Astrocyte (in vitro differentiated cells and primary cell): ENCODE measurements around the gene DLGAP3. TPM values are rescaled to one million over a fixed set of nuclear protein-coding genes. Genes with fewer than 3 reads are reported as not detected.
A peak's percentile ranks its signal among the peaks of the same experiment; 100 is the strongest.

Experiments
- DNase-seq: peaks from one replicate; pipeline ENCODE4 v3.0.0-alpha.2; 2010; ENCODE audit warnings: low read depth
- FAIRE-seq: peaks from 2 replicates; lab custom pipeline; 2011; peaks lifted over from hg19 to GRCh38; lab: Jason Lieb, UNC
- H2AFZ ChIP-seq: 2 replicates; pipeline ENCODE4 v1.6.0; 2012; ENCODE audit warnings: low read depth, low read length, inconsistent platforms
- H3K27ac ChIP-seq: 2 replicates; pipeline ENCODE4 v1.5.1; 2011; ENCODE audit warnings: low read depth, low read length, inconsistent platforms
- H3K27me3 ChIP-seq: 2 replicates; pipeline ENCODE4 v1.6.0; 2011; ENCODE audit warnings: low read length, inconsistent platforms; ENCODE audit not compliant: insufficient read depth
- H3K36me3 ChIP-seq: 2 replicates; pipeline ENCODE4 v1.5.1; 2011; ENCODE audit warnings: low read length, inconsistent platforms; ENCODE audit not compliant: insufficient read depth
- H3K4me1 ChIP-seq: 2 replicates; pipeline ENCODE4 v1.5.1; 2011; ENCODE audit warnings: low read length, inconsistent platforms; ENCODE audit not compliant: insufficient read depth
- H3K4me2 ChIP-seq: 2 replicates; pipeline ENCODE4 v1.6.0; 2012; ENCODE audit warnings: low read length, inconsistent platforms
- H3K4me3 ChIP-seq: 2 replicates; pipeline ENCODE4 v1.5.1; 2011; ENCODE audit warnings: low read depth, mild to moderate bottlenecking, low read length, inconsistent platforms; ENCODE audit not compliant: insufficient read depth
- H3K79me2 ChIP-seq: 2 replicates; pipeline ENCODE4 v1.6.0; 2012; ENCODE audit warnings: mild to moderate bottlenecking, low read length, inconsistent platforms; ENCODE audit not compliant: insufficient read depth
- H3K9ac ChIP-seq: 2 replicates; pipeline ENCODE4 v1.6.0; 2012; ENCODE audit warnings: mild to moderate bottlenecking, low read length, inconsistent platforms
- H3K9me3 ChIP-seq: 2 replicates; pipeline ENCODE4 v1.5.1; 2012; ENCODE audit warnings: low read depth, mild to moderate bottlenecking, low read length, inconsistent platforms; ENCODE audit not compliant: insufficient read depth
- H4K20me1 ChIP-seq: 2 replicates; pipeline ENCODE4 v1.6.0; 2012; ENCODE audit warnings: low read length, inconsistent platforms; ENCODE audit not compliant: insufficient read depth
- H3K27ac Mint-ChIP-seq: one replicate; pipeline ENCODE4 v1.8.0; 2021; ENCODE audit warnings: mild to moderate bottlenecking, mixed read lengths; ENCODE audit not compliant: unreplicated experiment
- H3K27me3 Mint-ChIP-seq: one replicate; pipeline ENCODE4 v1.8.0; 2021; ENCODE audit warnings: low read depth, mixed read lengths; ENCODE audit not compliant: unreplicated experiment
- H3K36me3 Mint-ChIP-seq: one replicate; pipeline ENCODE4 v1.8.0; 2021; ENCODE audit warnings: low read depth, mixed read lengths; ENCODE audit not compliant: unreplicated experiment
- H3K4me1 Mint-ChIP-seq: one replicate; pipeline ENCODE4 v1.8.0; 2021; ENCODE audit warnings: low read depth, mixed read lengths; ENCODE audit not compliant: unreplicated experiment
- H3K4me3 Mint-ChIP-seq: one replicate; pipeline ENCODE4 v1.8.0; 2021; ENCODE audit warnings: mild to moderate bottlenecking, moderate library complexity, mixed read lengths; ENCODE audit not compliant: unreplicated experiment
- H3K9me3 Mint-ChIP-seq: one replicate; pipeline ENCODE4 v1.8.0; 2021; ENCODE audit warnings: mild to moderate bottlenecking, mixed read lengths; ENCODE audit not compliant: unreplicated experiment
- EZH2 ChIP-seq: IDR thresholded peaks from 2 replicates; pipeline ENCODE4 v1.6.1; 2012; ENCODE audit warnings: mild to moderate bottlenecking, low read length, inconsistent platforms; ENCODE audit not compliant: insufficient read depth
- total RNA-seq: library from RNA; stranded (reverse); gene quantifications from 2 replicates; pipeline ENCODE4 v1.2.1, GENCODE V29; 2021
- TF ChIP-seq, protein P1 (sequence below): IDR thresholded peaks from 2 replicates; pipeline ENCODE4 v1.5.1; 2011; ENCODE audit warnings: low read depth, mild to moderate bottlenecking, inconsistent platforms, low read length, moderate library complexity; ENCODE audit not compliant: insufficient read depth

The DLGAP3 gene
- total RNA-seq, 1 donor from 2014 or later = 2.7 TPM

GRCh38 chr1:34889705-34890104 lies 39.7 kb downstream of the DLGAP3 start:
- no peaks in the 10 kb centered on the region for H3K79me2 ChIP-seq

DNA sequence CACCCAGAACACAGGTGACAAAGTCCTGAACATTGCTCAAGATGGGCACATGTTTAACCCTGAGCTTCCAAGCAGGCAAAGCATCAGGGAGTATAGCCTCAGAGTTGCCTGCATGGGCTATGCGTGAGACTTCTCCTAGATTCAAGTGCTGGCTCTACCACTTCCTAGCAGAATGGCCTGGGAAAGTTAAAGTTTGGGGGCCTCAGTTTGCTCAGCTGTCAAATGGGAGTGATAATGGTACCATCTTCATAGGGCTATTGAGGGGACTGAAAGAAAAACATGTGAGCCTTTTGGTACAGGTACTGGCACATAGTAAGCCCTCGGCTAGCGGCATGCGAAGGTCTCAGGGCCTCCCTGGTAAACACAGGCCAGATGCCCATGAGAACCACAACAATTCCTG lies 41.9 kb downstream of the DLGAP3 start:
- Histone ChIP-seq H3K36me3 (no peaks in the 10 kb centered on the region), H4K20me1 (no peaks in the 10 kb centered on the region), H3K4me2 (no peak overlapping the region), H2AFZ (no peak overlapping the region), H3K27ac (no peak overlapping the region), H3K79me2 (no peaks in the 10 kb centered on the region), H3K9me3 (no peaks in the 10 kb centered on the region), H3K27me3 (peaks cover 26% of the 10 kb centered on the region), H3K9ac (no peak overlapping the region), H3K4me1 (no peaks in the 10 kb centered on the region), H3K4me3 (no peak overlapping the region)
- Mint-ChIP-seq H3K27ac (no peak overlapping the region), H3K27me3 (peaks cover 44% of the 10 kb centered on the region), H3K4me1 (no peaks in the 10 kb centered on the region), H3K4me3 (no peak overlapping the region), H3K9me3 (peaks cover 11% of the 10 kb centered on the region), H3K36me3 (no peaks in the 10 kb centered on the region)
- no peak for DNase-seq
- no peak for FAIRE-seq
- TF ChIP-seq EZH2 = no peak
- TF ChIP-seq, protein P1, sequence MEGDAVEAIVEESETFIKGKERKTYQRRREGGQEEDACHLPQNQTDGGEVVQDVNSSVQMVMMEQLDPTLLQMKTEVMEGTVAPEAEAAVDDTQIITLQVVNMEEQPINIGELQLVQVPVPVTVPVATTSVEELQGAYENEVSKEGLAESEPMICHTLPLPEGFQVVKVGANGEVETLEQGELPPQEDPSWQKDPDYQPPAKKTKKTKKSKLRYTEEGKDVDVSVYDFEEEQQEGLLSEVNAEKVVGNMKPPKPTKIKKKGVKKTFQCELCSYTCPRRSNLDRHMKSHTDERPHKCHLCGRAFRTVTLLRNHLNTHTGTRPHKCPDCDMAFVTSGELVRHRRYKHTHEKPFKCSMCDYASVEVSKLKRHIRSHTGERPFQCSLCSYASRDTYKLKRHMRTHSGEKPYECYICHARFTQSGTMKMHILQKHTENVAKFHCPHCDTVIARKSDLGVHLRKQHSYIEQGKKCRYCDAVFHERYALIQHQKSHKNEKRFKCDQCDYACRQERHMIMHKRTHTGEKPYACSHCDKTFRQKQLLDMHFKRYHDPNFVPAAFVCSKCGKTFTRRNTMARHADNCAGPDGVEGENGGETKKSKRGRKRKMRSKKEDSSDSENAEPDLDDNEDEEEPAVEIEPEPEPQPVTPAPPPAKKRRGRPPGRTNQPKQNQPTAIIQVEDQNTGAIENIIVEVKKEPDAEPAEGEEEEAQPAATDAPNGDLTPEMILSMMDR = no peak

More at GRCh38 chr1:34889705-34890104, 39.7 kb downstream of the DLGAP3 start:
- Histone ChIP-seq H3K9ac (no peak overlapping the region), H3K27ac (no peak overlapping the region), H3K4me1 (no peaks in the 10 kb centered on the region), H3K27me3 (peaks cover 9% of the 10 kb centered on the region), H3K9me3 (no peaks in the 10 kb centered on the region), H4K20me1 (no peaks in the 10 kb centered on the region), H2AFZ (no peak overlapping the region), H3K36me3 (no peaks in the 10 kb centered on the region), H3K4me3 (no peak overlapping the region), H3K4me2 (no peak overlapping the region)
- no peak for FAIRE-seq
- no peak for DNase-seq
- H3K4me1 Mint-ChIP-seq = no peaks in the 10 kb centered on the region
- H3K36me3 Mint-ChIP-seq = no peaks in the 10 kb centered on the region
- H3K4me3 Mint-ChIP-seq = no peak overlapping the region
- no peak overlapping the region for H3K27ac Mint-ChIP-seq
- TF ChIP-seq, protein P1 = no peak
- no peak for TF ChIP-seq EZH2
- H3K27me3 Mint-ChIP-seq = peaks cover 27% of the 10 kb centered on the region
- peaks cover 10% of the 10 kb centered on the region for H3K9me3 Mint-ChIP-seq

- peaks cover 46% of the 10 kb centered on the region for H3K27me3 Mint-ChIP-seq
- H2AFZ ChIP-seq = peak overlapping the region; percentile 90
- H3K9ac ChIP-seq = no peak overlapping the region
- no peak for FAIRE-seq
- H3K4me2 ChIP-seq = peak overlapping the region; percentile 81
- peak overlapping the region; percentile 37 for H3K4me3 ChIP-seq
- no peaks in the 10 kb centered on the region for H3K4me1 Mint-ChIP-seq
- H3K36me3 Mint-ChIP-seq = no peaks in the 10 kb centered on the region
- no peak overlapping the region for H3K4me3 Mint-ChIP-seq
- H3K36me3 ChIP-seq = no peaks in the 10 kb centered on the region
- TF ChIP-seq, protein P1 = no peak
- TF ChIP-seq EZH2 = peak; percentile 43
- H3K27me3 ChIP-seq = peaks cover 28% of the 10 kb centered on the region
- no peaks in the 10 kb centered on the region for H3K4me1 ChIP-seq
- no peaks in the 10 kb centered on the region for H3K9me3 ChIP-seq
- H3K27ac ChIP-seq = no peak overlapping the region
- no peak overlapping the region for H3K27ac Mint-ChIP-seq
- H4K20me1 ChIP-seq = no peaks in the 10 kb centered on the region
- H3K79me2 ChIP-seq = no peaks in the 10 kb centered on the region
- peaks cover 4% of the 10 kb centered on the region for H3K9me3 Mint-ChIP-seq
- peak; percentile 2 for DNase-seq
Observed at GRCh38 chr1:34885405-34886247, 43.8 kb downstream of the DLGAP3 start.
